K562 (cell line): Measurements from ENCODE around the gene PRSS38. TPM values are rescaled to one million over a fixed set of nuclear protein-coding genes. Genes with fewer than 3 reads are reported as not detected.

Experiments
- ATAC-seq: fragments of 200-7000 bp; cut with Tn5 transposase; 3 replicates; pipeline ENCODE4 v1.9.1; 2020; ENCODE audit warnings: moderate library complexity
- BruUV-seq: library from RNA; stranded (reverse); fragments of 400-500 nt; replicated peaks from 2 replicates; lab custom pipeline; 2021; lab: Mats Ljungman, UMichigan
- CTCF ChIA-PET: fragments of 300-600 bp; formaldehyde crosslinking; extraction: SDS; loops from one replicate; lab custom pipeline; 2021; ENCODE audit warnings: low intra/inter-chr PET ratio; lab: Yijun Ruan, JAX
- POLR2A ChIA-PET: fragments of 300-600, 350-650 bp; sonication (Branson Sonifier 250); formaldehyde crosslinking; extraction: SDS; loops from one replicate; lab custom pipeline; 2021; ENCODE audit warnings: antibody characterized with exemption, inconsistent platforms; lab: Yijun Ruan, JAX
- DNase-seq, 4 experiments: peaks; one replicate each; pipeline versions ENCODE4 v3.0.0 to v3.0.0-alpha.2; 2011 to 2018; ENCODE audit warnings: low spot score in 3 of 4, mixed read lengths in 3 of 4; ENCODE audit errors: extremely low read depth in 1 of 4
- FAIRE-seq: peaks from 2 replicates; lab custom pipeline; 2011; peaks lifted over from hg19 to GRCh38; lab: Jason Lieb, UNC
- H2AFZ ChIP-seq: 2 replicates; pipeline ENCODE4 v1.6.0; 2011; ENCODE audit warnings: low read depth, low read length, control low read depth, inconsistent platforms
- H3K27ac ChIP-seq: fragments of 200-600 bp; 3 replicates; pipeline ENCODE4 v1.8.0; 2011; ENCODE audit warnings: low read depth, mild to moderate bottlenecking, control low read depth, inconsistent platforms, low read length, moderate library complexity, mixed read lengths; ENCODE audit errors: extremely low read depth
- H3K27me3 ChIP-seq, 2 experiments: fragments of 300-600 bp in 1 of 2; 2 replicates in 1 of 2; 3 replicates in 1 of 2; pipeline versions ENCODE4 v1.6.0 to v1.8.0; 2011; ENCODE audit warnings: inconsistent platforms in 2 of 2, low read length in 2 of 2, mild to moderate bottlenecking in 1 of 2, mixed read lengths in 1 of 2, moderate library complexity in 1 of 2; ENCODE audit not compliant: control insufficient read depth in 2 of 2, insufficient read depth in 2 of 2
- H3K36me3 ChIP-seq: fragments of 300-600 bp; 3 replicates; pipeline ENCODE4 v1.8.0; 2011; ENCODE audit warnings: mild to moderate bottlenecking, low read length, inconsistent platforms; ENCODE audit not compliant: control insufficient read depth, insufficient read depth
- H3K4me1 ChIP-seq, 2 experiments: fragments of 200-600 bp in 1 of 2; replicated peaks in 1 of 2; 2 replicates in 1 of 2; 3 replicates in 1 of 2; pipeline versions ENCODE4 v1.5.1 to v1.8.0; 2011; ENCODE audit warnings: inconsistent platforms in 2 of 2, low read length in 2 of 2, mild to moderate bottlenecking in 1 of 2, mixed read lengths in 1 of 2, moderate library complexity in 1 of 2; ENCODE audit not compliant: control insufficient read depth in 2 of 2, insufficient read depth in 2 of 2
- H3K4me2 ChIP-seq: 2 replicates; pipeline ENCODE4 v1.6.1; 2011; ENCODE audit warnings: low read length, control low read depth, inconsistent platforms, mixed read lengths; ENCODE audit not compliant: insufficient read depth
- H3K4me3 ChIP-seq: fragments of 200-600 bp; sonication (generic), shearing (Covaris generic); 2 replicates; pipeline ENCODE4 v1.5.1; 2016; ENCODE audit warnings: control low read depth, inconsistent platforms
- H3K79me2 ChIP-seq: fragments of 200-600 bp; 3 replicates; pipeline ENCODE4 v1.8.0; 2011; ENCODE audit warnings: low read length, inconsistent platforms; ENCODE audit not compliant: control insufficient read depth, insufficient read depth
- H3K9ac ChIP-seq, 2 experiments: 2 replicates each; pipeline versions ENCODE4 v1.6.0 to v1.6.1; 2011; ENCODE audit warnings: low read depth in 2 of 2, low read length in 2 of 2, control low read depth in 1 of 2, inconsistent platforms in 1 of 2, mild to moderate bottlenecking in 1 of 2, mixed read lengths in 1 of 2; ENCODE audit not compliant: insufficient read depth in 1 of 2
- H3K9me1 ChIP-seq: one replicate; pipeline ENCODE4 v1.6.0; 2011; ENCODE audit warnings: inconsistent platforms, mild to moderate bottlenecking, low read length, moderate library complexity; ENCODE audit not compliant: control insufficient read depth, insufficient read depth
- H3K9me3 ChIP-seq: replicated peaks from 2 replicates; pipeline ENCODE4 v1.5.1; 2011; ENCODE audit warnings: low read depth, low read length, inconsistent platforms; ENCODE audit not compliant: control insufficient read depth, insufficient read depth
- H4K20me1 ChIP-seq: replicated peaks from 2 replicates; pipeline ENCODE4 v1.6.1; 2011; ENCODE audit warnings: low read length, inconsistent platforms, mixed read lengths; ENCODE audit not compliant: control insufficient read depth, insufficient read depth
- ASH1L ChIP-seq: fragments of 450-650 bp; IDR thresholded peaks from 2 replicates; pipeline ENCODE4 v1.6.1; 2018; ENCODE audit warnings: borderline replicate concordance, mild to moderate bottlenecking, low read depth; ENCODE audit not compliant: partially characterized antibody
- HNRNPUL1 ChIP-seq: fragments of 200-400 bp; formaldehyde crosslinking; IDR thresholded peaks from 2 replicates; pipeline ENCODE4 v1.6.1; 2017; ENCODE audit warnings: low read length
- KDM2B ChIP-seq: fragments of 250-450 bp; sonication (Bioruptor Pico); IDR thresholded peaks from 2 replicates; pipeline ENCODE4 v1.8.0; 2021; ENCODE audit warnings: mild to moderate bottlenecking, moderate library complexity
- KHSRP ChIP-seq: fragments of 450-650 bp; IDR thresholded peaks from 2 replicates; pipeline ENCODE4 v1.6.1; 2017
- SP1 ChIP-seq: sonication (generic); formaldehyde crosslinking; IDR thresholded peaks from 2 replicates; pipeline ENCODE4 v1.8.1; 2022; ENCODE audit warnings: mild to moderate bottlenecking, missing genetic modification reagents
- XRCC3 ChIP-seq: fragments of 450-650 bp; IDR thresholded peaks from 2 replicates; pipeline ENCODE4 v1.6.1; 2017; ENCODE audit warnings: mild to moderate bottlenecking, moderate library complexity
- ZC3H4 ChIP-seq: sonication (generic); formaldehyde crosslinking; IDR thresholded peaks from 2 replicates; pipeline ENCODE4 v1.9.0; 2021; ENCODE audit warnings: missing genetic modification reagents, borderline replicate concordance
- ZNF12 ChIP-seq: sonication (generic); formaldehyde crosslinking; IDR thresholded peaks from 2 replicates; pipeline ENCODE4 v1.4.0; 2020; ENCODE audit warnings: mild to moderate bottlenecking, missing genetic modification reagents
- ZNF408 ChIP-seq: fragments of 250-450 bp; sonication (Bioruptor Pico); IDR thresholded peaks from 2 replicates; pipeline ENCODE4 v1.4.0; 2020; ENCODE audit warnings: low read depth, mild to moderate bottlenecking, moderate library complexity
- ZZZ3 ChIP-seq: fragments of 450-650 bp; IDR thresholded peaks from 2 replicates; pipeline ENCODE4 v1.6.1; 2016; ENCODE audit warnings: antibody characterized with exemption, mild to moderate bottlenecking, moderate library complexity
- WGBS: fragments of 100-300 bp; shearing (Covaris generic); methylation state at CpG from one replicate; pipeline ENCODE4 v1.1.6; 2016; ENCODE audit warnings: low coverage, mixed read lengths; ENCODE audit not compliant: insufficient coverage; ENCODE audit errors: missing lambda C conversion rate; 5-methylcytosine and 5-hydroxymethylcytosine counted together
- in situ Hi-C: fragments of 300-500 bp; cut with MboI; formaldehyde crosslinking; loops from 4 replicates; pipeline ENCODE4 v1.15.0; 2018; ENCODE audit warnings: inconsistent platforms, mixed read lengths
- intact Hi-C: fragments of 100-400 bp; cut with micrococcal nuclease; formaldehyde crosslinking; loops from 2 replicates; pipeline ENCODE4 v1.14.2; 2022
- polyA plus RNA-seq, 8 experiments: library from polyadenylated mRNA; depleted of rRNA in 4 of 8; stranded (reverse) in 5 of 8; unstranded in 3 of 8; fragments of >200 nt; fragmentation: Nextera tagmentation in 2 of 8; fragmentation: Illumina TruSeq in 1 of 8; extraction: Ambion mirVana in 2 of 8; extraction: Trizol in 1 of 8; gene quantifications; 2 replicates each; pipeline versions ENCODE4 v1.2.1 to v1.2.3, GENCODE V29; 2011 to 2014; ENCODE audit warnings: inconsistent platforms in 1 of 8, missing spikeins in 1 of 8
- total RNA-seq, 7 experiments: library from RNA; depleted of rRNA in 6 of 7; stranded (reverse); fragments of >200 nt in 6 of 7; fragmentation: Illumina TruSeq in 2 of 7; extraction: Trizol in 2 of 7; gene quantifications; 2 replicates each; pipeline versions ENCODE4 v1.2.1 to v1.2.3, GENCODE V29; 2011 to 2021; ENCODE audit warnings: low replicate concordance in 1 of 7
- TF ChIP-seq, protein P1 (sequence below): fragments of 250-450 bp; sonication (Bioruptor Pico); IDR thresholded peaks from 2 replicates; pipeline ENCODE4 v1.5.1; 2021; ENCODE audit warnings: mild to moderate bottlenecking
- TF ChIP-seq, protein P2 (sequence below): sonication (generic); formaldehyde crosslinking; IDR thresholded peaks from 2 replicates; pipeline ENCODE4 v1.8.1; 2023; ENCODE audit warnings: mild to moderate bottlenecking, missing genetic modification reagents, moderate library complexity
- TF ChIP-seq, protein P3 (sequence below): fragments of 250-450 bp; sonication (Bioruptor Pico); IDR thresholded peaks from 2 replicates; pipeline ENCODE4 v1.6.1; 2021; ENCODE audit warnings: mild to moderate bottlenecking
- TF ChIP-seq, protein P4 (sequence below): fragments of 250-450 bp; sonication (Bioruptor Pico); IDR thresholded peaks from 2 replicates; pipeline ENCODE4 v1.5.0; 2021; ENCODE audit warnings: mild to moderate bottlenecking, moderate library complexity

The PRSS38 gene
- total and polyA plus RNA-seq, 9 of the 15 experiments (the other 6 are each of a cell fraction or from before 2014, with no cell fraction given): 0.09 to 0.14 TPM; not detected in 7

DNA sequence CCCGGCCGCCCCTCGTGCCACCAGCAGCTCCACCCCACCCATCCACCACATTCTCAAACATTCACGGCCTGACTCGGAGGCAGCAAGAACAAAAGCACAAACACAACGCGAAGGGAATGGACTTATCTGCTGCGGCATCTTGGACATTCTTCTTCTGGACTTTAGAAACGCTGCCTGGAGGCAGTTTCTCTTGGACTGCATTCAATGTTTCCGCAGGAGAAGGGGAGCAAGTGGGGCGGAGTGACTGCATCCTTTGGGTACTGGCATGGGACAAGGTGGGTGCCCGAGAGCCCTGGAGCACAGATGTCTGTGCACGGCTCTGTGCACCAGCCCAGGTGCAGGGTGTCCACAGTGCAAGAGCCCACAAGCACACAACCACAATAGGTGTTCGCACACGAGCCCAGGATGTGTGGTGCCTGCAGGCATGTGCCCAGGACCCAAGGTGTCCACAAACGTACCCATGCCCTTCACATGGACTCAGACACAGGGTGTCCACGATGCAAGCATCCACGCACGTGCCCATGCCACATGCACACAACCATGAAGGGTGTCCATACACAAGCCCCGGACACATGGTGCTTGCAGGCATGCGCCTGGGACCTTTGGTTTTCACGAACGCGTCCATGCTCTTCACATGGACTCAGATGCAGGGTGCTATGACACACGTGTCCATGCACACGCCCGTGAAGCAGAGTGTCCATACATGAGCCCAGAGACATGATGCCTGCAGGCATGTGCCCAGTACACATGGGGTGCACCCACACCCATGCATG is 78.7 kb downstream of the PRSS38 start (continued):
- TF ChIP-seq ASH1L (no peak), ZNF408 (CRISPR knock-in tag) (no peak), XRCC3 (no peak), SP1 (no peak)
- TF ChIP-seq, protein P1, sequence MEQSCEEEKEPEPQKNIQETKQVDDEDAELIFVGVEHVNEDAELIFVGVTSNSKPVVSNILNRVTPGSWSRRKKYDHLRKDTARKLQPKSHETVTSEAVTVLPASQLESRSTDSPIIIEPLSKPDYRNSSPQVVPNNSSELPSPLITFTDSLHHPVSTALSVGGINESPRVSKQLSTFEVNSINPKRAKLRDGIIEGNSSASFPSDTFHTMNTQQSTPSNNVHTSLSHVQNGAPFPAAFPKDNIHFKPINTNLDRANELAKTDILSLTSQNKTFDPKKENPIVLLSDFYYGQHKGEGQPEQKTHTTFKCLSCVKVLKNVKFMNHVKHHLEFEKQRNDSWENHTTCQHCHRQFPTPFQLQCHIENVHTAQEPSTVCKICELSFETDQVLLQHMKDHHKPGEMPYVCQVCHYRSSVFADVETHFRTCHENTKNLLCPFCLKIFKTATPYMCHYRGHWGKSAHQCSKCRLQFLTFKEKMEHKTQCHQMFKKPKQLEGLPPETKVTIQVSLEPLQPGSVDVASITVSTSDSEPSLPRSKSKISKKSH (CRISPR knock-in tag): no peak
- TF ChIP-seq, protein P2, sequence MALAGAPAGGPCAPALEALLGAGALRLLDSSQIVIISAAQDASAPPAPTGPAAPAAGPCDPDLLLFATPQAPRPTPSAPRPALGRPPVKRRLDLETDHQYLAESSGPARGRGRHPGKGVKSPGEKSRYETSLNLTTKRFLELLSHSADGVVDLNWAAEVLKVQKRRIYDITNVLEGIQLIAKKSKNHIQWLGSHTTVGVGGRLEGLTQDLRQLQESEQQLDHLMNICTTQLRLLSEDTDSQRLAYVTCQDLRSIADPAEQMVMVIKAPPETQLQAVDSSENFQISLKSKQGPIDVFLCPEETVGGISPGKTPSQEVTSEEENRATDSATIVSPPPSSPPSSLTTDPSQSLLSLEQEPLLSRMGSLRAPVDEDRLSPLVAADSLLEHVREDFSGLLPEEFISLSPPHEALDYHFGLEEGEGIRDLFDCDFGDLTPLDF (CRISPR knock-in tag): no peak

DNA sequence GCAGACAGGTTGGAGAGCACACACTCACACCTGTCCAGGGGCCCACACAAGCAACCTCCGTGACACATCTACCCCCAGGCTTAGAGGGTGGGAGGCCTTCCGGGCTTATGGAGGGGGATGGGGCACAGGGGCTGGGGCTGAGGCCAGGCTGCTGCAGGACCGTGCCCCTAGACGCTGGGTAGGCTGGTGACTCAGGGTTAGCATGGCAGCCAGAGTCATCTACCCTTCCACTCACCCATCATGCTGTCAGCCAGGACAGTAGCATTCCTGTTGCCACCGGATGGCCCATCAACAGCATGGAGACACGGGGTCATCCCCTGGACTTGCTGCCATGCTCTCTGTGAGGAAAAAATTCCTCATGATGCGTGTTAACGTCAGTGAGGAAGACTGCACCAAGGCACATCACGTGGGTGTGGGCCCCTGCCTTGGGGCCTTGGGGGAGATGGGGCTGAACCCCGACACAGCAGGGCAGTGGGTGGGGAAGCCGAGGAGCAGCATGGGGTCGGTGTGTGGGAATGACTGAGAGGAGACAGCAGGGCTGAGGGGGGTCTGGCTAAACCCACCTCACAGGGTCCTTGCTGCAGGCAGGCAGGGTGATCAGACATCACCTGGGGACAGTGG is 79.5 kb downstream of the PRSS38 start:
- in situ Hi-C loops: no loop called here
- CTCF ChIA-PET: no interaction called here
- TF ChIP-seq ZNF12 (CRISPR knock-in tag) (no peak), KHSRP (no peak), KDM2B (CRISPR knock-in tag) (no peak), ZC3H4 (CRISPR knock-in tag) (no peak), HNRNPUL1 (no peak), ZZZ3 (no peak)
- TF ChIP-seq, protein P3, sequence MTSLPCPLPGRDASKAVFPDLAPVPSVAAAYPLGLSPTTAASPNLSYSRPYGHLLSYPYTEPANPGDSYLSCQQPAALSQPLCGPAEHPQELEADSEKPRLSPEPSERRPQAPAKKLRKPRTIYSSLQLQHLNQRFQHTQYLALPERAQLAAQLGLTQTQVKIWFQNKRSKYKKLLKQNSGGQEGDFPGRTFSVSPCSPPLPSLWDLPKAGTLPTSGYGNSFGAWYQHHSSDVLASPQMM (CRISPR knock-in tag): no peak
- TF ChIP-seq, protein P4, sequence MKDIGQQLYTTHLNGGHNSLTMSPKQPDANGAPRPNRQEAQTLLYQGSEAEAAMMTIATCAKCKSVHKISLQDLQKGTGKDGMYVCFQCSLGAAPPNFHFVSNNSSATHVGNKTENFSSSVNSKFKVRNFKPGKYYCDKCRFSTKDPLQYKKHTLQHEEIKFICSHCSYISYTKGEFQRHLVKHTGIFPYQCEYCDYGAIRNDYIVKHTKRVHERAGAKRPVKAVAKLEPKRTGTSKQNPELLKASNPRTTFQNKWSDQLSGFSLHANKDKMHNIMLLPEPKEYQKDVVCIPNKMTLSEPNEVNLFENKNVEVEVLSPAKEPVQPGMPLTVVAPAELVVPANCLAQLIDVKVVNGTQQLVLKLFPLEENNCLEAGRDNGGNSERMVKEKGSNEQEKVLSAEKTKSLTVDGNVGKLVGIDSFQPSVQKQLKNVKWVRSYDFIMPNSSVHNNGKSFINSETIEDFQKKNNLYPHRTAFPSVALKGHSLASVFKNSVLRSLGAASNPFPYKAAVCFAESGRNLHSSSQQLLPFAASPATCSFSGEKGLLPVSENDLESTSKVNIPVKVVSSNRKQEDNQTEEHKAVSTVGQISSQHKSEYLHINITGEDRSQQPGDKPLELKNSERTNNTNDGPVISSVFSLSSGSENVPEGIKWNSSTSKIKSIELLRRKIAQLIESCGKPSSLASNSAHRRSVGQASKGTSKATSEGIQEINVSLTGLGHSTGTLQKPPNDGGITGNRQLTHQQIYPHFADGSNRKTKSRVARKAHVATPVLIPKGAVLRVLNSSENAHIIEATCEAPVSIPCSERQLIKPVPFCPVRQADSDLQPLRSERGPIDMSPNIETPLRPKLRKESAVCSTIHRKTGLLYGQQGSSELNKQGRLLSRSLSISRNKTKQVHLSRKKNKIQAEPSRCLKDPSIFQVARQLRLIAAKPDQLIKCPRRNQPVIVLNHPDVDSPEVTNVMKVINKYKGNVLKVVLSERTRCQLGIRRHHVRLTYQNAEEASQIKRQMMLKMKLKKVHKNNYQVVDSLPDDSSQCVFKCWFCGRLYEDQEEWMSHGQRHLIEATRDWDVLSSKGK (CRISPR knock-in tag): no peak

More for the DNA sequence above, 79.5 kb downstream of the PRSS38 start:
- H2AFZ ChIP-seq: no peak overlapping the region
- H3K4me2 ChIP-seq: no peak overlapping the region
- H3K79me2 ChIP-seq: no peaks in the 10 kb centered on the region
- H3K4me3 ChIP-seq: no peak overlapping the region
- no peaks in the 10 kb centered on the region for H3K9me3 ChIP-seq
- ATAC-seq (no peak), DNase-seq (no peak), FAIRE-seq (no peak)
- peaks cover 0 to 35% of the 10 kb centered on the region in 2 experiments; a peak in 2 of 5 replicates for H3K27me3 ChIP-seq
- H3K4me1 ChIP-seq: peaks cover 0 to 47% of the 10 kb centered on the region in 2 experiments; a peak in 4 of 5 replicates
- WGBS: 7% methylated on average over 12 of the region's 12 CpGs
- no peak overlapping the region for H3K9ac ChIP-seq
- no peak overlapping the region for H3K27ac ChIP-seq
- H4K20me1 ChIP-seq: no peaks in the 10 kb centered on the region
- POLR2A ChIA-PET: no interaction called here
- no TSS peak for BruUV-seq
- H3K36me3 ChIP-seq: no peaks in the 10 kb centered on the region
- no peaks in the 10 kb centered on the region for H3K9me1 ChIP-seq
- intact Hi-C loops: no loop called here
